HG03175 (cell line): ENCODE measurements around the gene NCAPG2.
"Not testable (repeated sequence)": the region's sequence is repeated elsewhere in the genome, so short reads cannot be mapped to it uniquely, and the experiment has no call there.

ENCODE experiments used
- ATAC-seq: cut with Tn5 transposase; IDR thresholded peaks from one replicate; pipeline ENCODE4 v1.9.1; 2021; ENCODE audit warnings: mild to moderate bottlenecking, moderate library complexity; ENCODE audit not compliant: unreplicated experiment

NCAPG2 gene

GRCh38 chr7:158680754-158681153 is 23.9 kb downstream of the NCAPG2 start:
- ATAC-seq = no peak

GRCh38 chr7:158676906-158677305 is 27.7 kb downstream of the NCAPG2 start:
- no peak for ATAC-seq

GRCh38 chr7:158676171-158676840 is 28.3 kb downstream of the NCAPG2 start:
- ATAC-seq = no peak

- ATAC-seq = no peak
These were observed 31.6 kb downstream of the NCAPG2 start for GRCh38 chr7:158672975-158673374.

GRCh38 chr7:158668086-158668485 is 36.5 kb downstream of the NCAPG2 start:
- ATAC-seq = not testable (repeated sequence)

GRCh38 chr7:158666966-158667678 is 37.5 kb downstream of the NCAPG2 start:
- not testable (repeated sequence) for ATAC-seq

GRCh38 chr7:158666401-158666800 is 38.2 kb downstream of the NCAPG2 start:
- no peak for ATAC-seq

- ATAC-seq = no peak
These were observed 40.2 kb downstream of the NCAPG2 start for GRCh38 chr7:158664406-158664805.

GRCh38 chr7:158663428-158663741 is 41.2 kb downstream of the NCAPG2 start:
- no peak for ATAC-seq

GRCh38 chr7:158662610-158663427 is 41.8 kb downstream of the NCAPG2 start:
- no peak for ATAC-seq

GRCh38 chr7:158658475-158658874 is 46.1 kb downstream of the NCAPG2 start:
- ATAC-seq = no peak

GRCh38 chr7:158657189-158657746 is 47.3 kb downstream of the NCAPG2 start:
- peak; percentile 43 for ATAC-seq

GRCh38 chr7:158655931-158656441 is 48.6 kb downstream of the NCAPG2 start:
- peak; percentile 95 for ATAC-seq

- no peak for ATAC-seq
These were observed 49.1 kb downstream of the NCAPG2 start for GRCh38 chr7:158655507-158655906.

- ATAC-seq = no peak
These were observed 52.5 kb downstream of the NCAPG2 start for GRCh38 chr7:158651968-158652565.

- no peak for ATAC-seq
These were observed 53.8 kb downstream of the NCAPG2 start for GRCh38 chr7:158650821-158651225.

- ATAC-seq = no peak
These were observed 55.3 kb downstream of the NCAPG2 start for GRCh38 chr7:158649279-158649678.

GRCh38 chr7:158648787-158649186 is 55.8 kb downstream of the NCAPG2 start:
- ATAC-seq = no peak

GRCh38 chr7:158648168-158648567 is 56.4 kb downstream of the NCAPG2 start:
- ATAC-seq = no peak

- no peak for ATAC-seq
These were observed 57.2 kb downstream of the NCAPG2 start for GRCh38 chr7:158647475-158647792.
